Adrenal gland (tissue), 12 donors: ENCODE results near the gene TMEM19. TPM values are rescaled to one million over a fixed set of nuclear protein-coding genes. Genes with fewer than 3 reads are reported as not detected.

Experiments used
- DNase-seq, 7 donors: peaks; one replicate each; pipeline ENCODE4 v3.0.0-alpha.2; 2019 to 2020
- H3K27ac ChIP-seq, 5 donors: fragments of 200-600 bp; sonication (generic) in 4 of 5; 1 replicate in 3 of 5; 2 replicates in 2 of 5; pipeline versions ENCODE4 v1.5.1 to v1.8.0; 2016 to 2020; ENCODE audit warnings: mild to moderate bottlenecking in 1 of 5
- H3K27me3 ChIP-seq: fragments of 200-600 bp; 2 replicates; pipeline ENCODE4 v1.8.0; 2021
- H3K36me3 ChIP-seq, 2 donors: fragments of 200-600 bp; replicated peaks in 1 of 2; 1 replicate in 1 of 2; 2 replicates in 1 of 2; pipeline versions ENCODE4 v1.5.1 to v1.8.0; 2018 to 2022
- H3K4me1 ChIP-seq, 2 donors: fragments of 200-600 bp; replicated peaks in 1 of 2; 1 replicate in 1 of 2; 2 replicates in 1 of 2; pipeline versions ENCODE4 v1.5.1 to v1.8.0; 2018 to 2021
- H3K4me3 ChIP-seq, 4 donors: fragments of 200-600 bp; sonication (generic) in 3 of 4; one replicate each; pipeline ENCODE4 v1.5.1; 2016 to 2018
- H3K9me3 ChIP-seq, 3 donors: fragments of 200-600 bp; sonication (generic) in 1 of 3; replicated peaks in 1 of 3; 1 replicate in 2 of 3; 2 replicates in 1 of 3; pipeline versions ENCODE4 v1.5.1 to v1.8.0; 2016 to 2021
- POLR2A ChIP-seq, 2 donors: fragments of 450-650 bp; IDR thresholded peaks; one replicate each; pipeline ENCODE4 v1.6.1; 2017; ENCODE audit warnings: antibody characterized with exemption in 2 of 2, mild to moderate bottlenecking in 2 of 2, moderate library complexity in 1 of 2
- WGBS, 4 donors: extraction: QIAGEN DNeasy Blood & Tissue Kit in 2 of 4; methylation state at CpG; one replicate each; pipeline versions ENCODE4 v1.1.5 to v1.1.7; 2013 to 2017; 5-methylcytosine and 5-hydroxymethylcytosine counted together
- intact Hi-C, 2 donors: fragments of 100-400 bp; cut with DNase I; formaldehyde crosslinking; loops; one replicate each; pipeline versions ENCODE4 v1.14.1 to v1.15.0; 2022 to 2023
- polyA plus RNA-seq, 3 donors: library from polyadenylated mRNA; stranded (reverse); fragments of 200-250 nt in 2 of 3; fragments of 350-450 nt in 1 of 3; fragmentation: Illumina TruSeq in 1 of 3; extraction: RNeasy Lipid Tissue Mini Kit (QIAGEN cat#74804) in 1 of 3; gene quantifications; one replicate each; pipeline ENCODE4 v1.2.3, GENCODE V29; 2013 to 2014
- total RNA-seq, 9 donors: library from RNA; depleted of rRNA in 4 of 9; stranded (reverse); fragments of >200 nt in 4 of 9; fragments of 120-200 nt in 1 of 9; fragmentation: NEBNext Ultra II Directional in 1 of 9; extraction: Animal tissue kit (Norgen Biotek cat#: 25700) in 1 of 9; gene quantifications; one replicate each; pipeline versions ENCODE4 v1.1.0 to v1.2.4, GENCODE V29; 2013 to 2023
- TF ChIP-seq, protein P1 (sequence below), 6 experiments: fragments of 450-650 bp in 4 of 6; fragments of 200-600 bp in 2 of 6; sonication (generic) in 1 of 6; IDR thresholded peaks; 1 replicate in 5 of 6; 2 replicates in 1 of 6; pipeline versions ENCODE4 v1.5.1 to v1.8.0; 2016 to 2021; ENCODE audit warnings: antibody characterized with exemption in 6 of 6, mild to moderate bottlenecking in 2 of 6, moderate library complexity in 1 of 6
- donor health status: healthy with polysubstance abuse.
- donor health status: Bipolar disorder and iron deficiency.
- donor health status: DM: yes; HTN: yes; CAD: no.
- donor health status: DM: no; HTN: no; CAD: no.
- donor health status: DM: no; HTN: no; CAD: no.
- donor health status: DM: yes; HTN: yes; CAD: no.

TMEM19 gene
- total and polyA plus RNA-seq, 12 donors: 2.8 to 22.1 (median 18.1) TPM

DNA sequence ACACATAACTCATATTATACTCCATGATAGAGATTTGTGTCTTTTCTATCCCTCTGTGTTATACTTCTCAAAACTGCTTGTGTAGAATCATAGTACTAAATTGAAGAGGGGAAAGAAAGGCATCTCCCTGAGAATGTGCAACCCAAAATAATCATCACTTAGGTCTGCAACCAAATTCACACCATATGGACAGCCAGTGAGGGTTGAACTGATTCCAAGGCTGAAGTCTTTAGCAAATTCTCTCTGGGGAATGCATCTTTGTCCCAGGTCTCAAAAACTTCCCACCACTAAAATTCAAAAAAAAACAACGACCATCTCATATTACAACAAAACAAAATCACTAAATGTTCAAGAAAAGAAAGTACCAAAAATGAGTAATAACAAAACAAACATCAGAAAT is 33.2 kb upstream of the TMEM19 start:
- intact Hi-C loops: no loop called here
- H3K27me3 ChIP-seq: no peaks in the 10 kb centered on the region
- peaks cover 10 to 39% of the 10 kb centered on the region in 2 donors for H3K4me1 ChIP-seq
- H3K36me3 ChIP-seq: peaks cover 0 to 8% of the 10 kb centered on the region in 2 donors
- no peak overlapping the region for H3K27ac ChIP-seq
- no peaks in the 10 kb centered on the region for H3K9me3 ChIP-seq
- H3K4me3 ChIP-seq: no peak overlapping the region
- DNase-seq: no peak
- WGBS, 4 donors: 83 to 95% (median 84%) methylated on average over 1 of the region's 1 CpG
- no peak for TF ChIP-seq POLR2A (IDR thresholded peaks at IDR 0.05)
- TF ChIP-seq, protein P1, sequence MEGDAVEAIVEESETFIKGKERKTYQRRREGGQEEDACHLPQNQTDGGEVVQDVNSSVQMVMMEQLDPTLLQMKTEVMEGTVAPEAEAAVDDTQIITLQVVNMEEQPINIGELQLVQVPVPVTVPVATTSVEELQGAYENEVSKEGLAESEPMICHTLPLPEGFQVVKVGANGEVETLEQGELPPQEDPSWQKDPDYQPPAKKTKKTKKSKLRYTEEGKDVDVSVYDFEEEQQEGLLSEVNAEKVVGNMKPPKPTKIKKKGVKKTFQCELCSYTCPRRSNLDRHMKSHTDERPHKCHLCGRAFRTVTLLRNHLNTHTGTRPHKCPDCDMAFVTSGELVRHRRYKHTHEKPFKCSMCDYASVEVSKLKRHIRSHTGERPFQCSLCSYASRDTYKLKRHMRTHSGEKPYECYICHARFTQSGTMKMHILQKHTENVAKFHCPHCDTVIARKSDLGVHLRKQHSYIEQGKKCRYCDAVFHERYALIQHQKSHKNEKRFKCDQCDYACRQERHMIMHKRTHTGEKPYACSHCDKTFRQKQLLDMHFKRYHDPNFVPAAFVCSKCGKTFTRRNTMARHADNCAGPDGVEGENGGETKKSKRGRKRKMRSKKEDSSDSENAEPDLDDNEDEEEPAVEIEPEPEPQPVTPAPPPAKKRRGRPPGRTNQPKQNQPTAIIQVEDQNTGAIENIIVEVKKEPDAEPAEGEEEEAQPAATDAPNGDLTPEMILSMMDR (IDR thresholded peaks at IDR 0.05): no peak

DNA sequence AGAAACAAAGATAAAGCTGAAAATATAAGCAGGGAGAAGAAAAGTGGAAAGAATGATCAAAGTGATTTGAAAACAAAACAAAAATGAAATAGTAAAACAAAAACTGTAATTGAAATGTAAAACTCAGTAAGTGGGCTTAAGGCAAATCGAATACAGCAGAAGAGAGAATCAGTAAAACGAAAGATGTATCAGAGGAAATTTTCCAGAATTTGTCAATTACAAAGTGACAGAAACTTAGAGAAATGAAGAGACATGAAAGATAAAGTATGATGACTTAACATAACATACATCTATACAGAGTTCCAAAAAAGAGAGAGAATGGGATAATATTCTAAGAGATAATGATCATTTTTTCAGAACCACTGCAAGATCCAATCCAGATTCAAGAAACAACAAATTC is 32.7 kb upstream of the TMEM19 start:
- Histone ChIP-seq H3K4me3 (no peak overlapping the region), H3K36me3 (peaks cover 0 to 13% of the 10 kb centered on the region in 2 donors), H3K4me1 (peaks cover 10 to 35% of the 10 kb centered on the region in 2 donors), H3K27ac (no peak overlapping the region), H3K9me3 (no peaks in the 10 kb centered on the region), H3K27me3 (no peaks in the 10 kb centered on the region)
- intact Hi-C loops: no loop called here
- 91 to 96% (median 95%) methylated on average over 2 of the region's 2 CpGs for WGBS, 4 donors
- TF ChIP-seq, protein P1 (IDR thresholded peaks at IDR 0.05): no peak
- no peak for TF ChIP-seq POLR2A (IDR thresholded peaks at IDR 0.05)
- DNase-seq: no peak

DNA sequence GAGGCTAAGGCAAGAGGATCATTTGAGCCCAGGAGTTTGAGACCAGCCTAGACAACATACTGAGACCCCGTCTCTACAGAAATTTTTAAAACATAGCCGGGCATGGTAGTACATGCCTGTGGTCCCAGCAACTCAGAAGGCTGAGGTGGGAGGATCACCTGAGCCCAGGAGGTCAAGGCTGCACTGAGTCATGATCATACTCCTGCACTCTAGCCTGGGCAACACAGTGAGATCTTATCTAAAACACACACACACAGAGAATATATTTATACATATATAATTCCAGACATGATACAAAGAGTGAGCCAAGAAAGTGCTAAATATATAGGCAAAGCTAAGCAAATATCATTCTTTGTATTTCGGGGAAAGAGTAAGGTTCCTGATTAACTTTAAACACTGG is 31.7 kb upstream of the TMEM19 start:
- DNase-seq: no peak
- H3K4me3 ChIP-seq: no peak overlapping the region
- H3K27ac ChIP-seq: no peak overlapping the region
- TF ChIP-seq, protein P1 (IDR thresholded peaks at IDR 0.05): no peak
- no peak for TF ChIP-seq POLR2A (IDR thresholded peaks at IDR 0.05)
- H3K27me3 ChIP-seq: no peaks in the 10 kb centered on the region
- H3K9me3 ChIP-seq: no peaks in the 10 kb centered on the region
- H3K4me1 ChIP-seq: peaks cover 10 to 30% of the 10 kb centered on the region in 2 donors
- intact Hi-C loops: no loop called here
- WGBS, 4 donors: 66 to 100% (median 84%) methylated on average over 3 of the region's 3 CpGs
- peaks cover 0 to 20% of the 10 kb centered on the region in 2 donors for H3K36me3 ChIP-seq

DNA sequence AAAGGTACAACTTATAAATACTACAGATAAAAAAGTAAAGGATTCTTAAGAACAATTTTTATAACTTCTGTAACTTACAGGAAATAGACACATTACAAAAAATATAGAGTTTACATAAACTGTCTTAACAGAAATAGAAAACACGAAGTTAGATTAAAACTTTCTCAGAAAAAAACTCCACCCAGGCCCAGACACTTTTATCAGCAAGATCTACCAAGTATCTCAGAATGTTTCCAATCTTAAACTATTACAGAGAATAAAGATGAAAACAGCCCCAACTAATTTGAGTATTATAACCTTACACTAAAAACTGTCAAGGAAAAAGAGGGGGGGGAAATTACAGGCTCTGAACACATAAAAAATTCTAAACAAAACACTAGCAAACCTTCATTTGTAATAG is 30.4 kb upstream of the TMEM19 start:
- WGBS, 4 donors: 63 to 76% (median 70%) methylated on average over 1 of the region's 1 CpG
- intact Hi-C loops: no loop called here
- H3K4me1 ChIP-seq: peaks cover 10 to 40% of the 10 kb centered on the region in 2 donors
- peaks cover 0 to 30% of the 10 kb centered on the region in 2 donors for H3K36me3 ChIP-seq
- no peak overlapping the region for H3K4me3 ChIP-seq
- H3K27ac ChIP-seq: no peak overlapping the region
- H3K9me3 ChIP-seq: no peaks in the 10 kb centered on the region
- no peaks in the 10 kb centered on the region for H3K27me3 ChIP-seq
- DNase-seq: no peak
- TF ChIP-seq, protein P1 (IDR thresholded peaks at IDR 0.05): no peak
- TF ChIP-seq POLR2A (IDR thresholded peaks at IDR 0.05): no peak
